SK-N-SH (cell line): ENCODE data around the gene GSDMA. TPM values are rescaled to one million over a fixed set of nuclear protein-coding genes. Genes with fewer than 3 reads are reported as not detected.

Experiments used
- CTCF ChIA-PET: fragments of 300-600, 350-600 bp; formaldehyde crosslinking; extraction: SDS; loops from one replicate; lab custom pipeline; 2021; lab: Yijun Ruan, JAX
- POLR2A ChIA-PET: fragments of 350-600 bp; sonication (Branson Sonifier 250); formaldehyde crosslinking; extraction: SDS; loops from one replicate; lab custom pipeline; 2020; ENCODE audit warnings: antibody characterized with exemption, inconsistent platforms; lab: Yijun Ruan, JAX
- DNase-seq: peaks from one replicate; pipeline ENCODE4 v3.0.0; 2012
- H2AFZ ChIP-seq: fragments of 200-600 bp; sonication (generic); 2 replicates; pipeline ENCODE4 v1.8.1; 2016; ENCODE audit warnings: antibody characterized with exemption, mild to moderate bottlenecking, low read depth
- H3F3A ChIP-seq: fragments of 200-600 bp; sonication (generic); replicated peaks from 2 replicates; pipeline ENCODE3; 2016; ENCODE audit warnings: antibody characterized with exemption, mild to moderate bottlenecking; ENCODE audit not compliant: insufficient read depth
- H3K27ac ChIP-seq, 2 experiments: fragments of 200-500 bp in 1 of 2; fragments of 200-600 bp in 1 of 2; sonication (Bioruptor generic) in 1 of 2; sonication (generic), shearing (Covaris generic) in 1 of 2; 2 replicates each; pipeline versions ENCODE4 v1.5.1 to v1.6.1; 2014 to 2016; ENCODE audit warnings: low read depth in 2 of 2, inconsistent platforms in 1 of 2, low read length in 1 of 2, mild to moderate bottlenecking in 1 of 2, mixed read lengths in 1 of 2
- H3K27me3 ChIP-seq: fragments of 200-600 bp; sonication (generic), shearing (Covaris generic); 2 replicates; pipeline ENCODE4 v1.6.1; 2016; ENCODE audit warnings: mixed run types; ENCODE audit not compliant: insufficient read depth
- H3K36me3 ChIP-seq, 2 experiments: fragments of 200-500 bp in 1 of 2; fragments of 200-600 bp in 1 of 2; sonication (Bioruptor generic) in 1 of 2; sonication (generic) in 1 of 2; replicated peaks in 1 of 2; 2 replicates each; pipeline versions ENCODE3 to v1.5.1; 2014 to 2016; ENCODE audit warnings: low read length in 1 of 2, mild to moderate bottlenecking in 1 of 2; ENCODE audit not compliant: insufficient read depth in 2 of 2, control insufficient read depth in 1 of 2
- H3K4me1 ChIP-seq, 2 experiments: fragments of 200-500 bp in 1 of 2; fragments of 200-600 bp in 1 of 2; sonication (Bioruptor generic) in 1 of 2; sonication (generic), shearing (Covaris generic) in 1 of 2; 2 replicates each; pipeline versions ENCODE4 v1.5.1 to v1.6.1; 2014 to 2016; ENCODE audit warnings: low read depth in 1 of 2, low read length in 1 of 2, mixed run types in 1 of 2; ENCODE audit not compliant: insufficient read depth in 2 of 2, control insufficient read depth in 1 of 2
- H3K4me2 ChIP-seq: fragments of 200-600 bp; sonication (generic), shearing (Covaris generic); 2 replicates; pipeline ENCODE4 v1.6.1; 2017; ENCODE audit warnings: mixed run types
- H3K4me3 ChIP-seq, 2 experiments: fragments of 200-500 bp in 1 of 2; fragments of 200-600 bp in 1 of 2; sonication (Bioruptor generic) in 1 of 2; sonication (generic), shearing (Covaris generic) in 1 of 2; 2 replicates each; pipeline versions ENCODE4 v1.5.1 to v1.8.1; 2014 to 2016; ENCODE audit warnings: low read depth in 2 of 2, inconsistent platforms in 1 of 2, low read length in 1 of 2, mild to moderate bottlenecking in 1 of 2, mixed read lengths in 1 of 2, moderate library complexity in 1 of 2
- H3K79me2 ChIP-seq: fragments of 200-600 bp; sonication (generic); 2 replicates; pipeline ENCODE4 v1.8.1; 2017; ENCODE audit warnings: mild to moderate bottlenecking; ENCODE audit not compliant: insufficient read depth
- H3K9ac ChIP-seq: fragments of 200-600 bp; sonication (generic); 2 replicates; pipeline ENCODE4 v1.6.1; 2017; ENCODE audit warnings: mixed run types
- H3K9me2 ChIP-seq: fragments of 200-600 bp; sonication (generic); 2 replicates; pipeline ENCODE4 v1.6.1; 2017; ENCODE audit warnings: mixed run types
- H3K9me3 ChIP-seq: fragments of 200-600 bp; sonication (generic); 2 replicates; pipeline ENCODE4 v1.6.1; 2017; ENCODE audit warnings: mixed run types, mild to moderate bottlenecking, moderate library complexity
- H4K20me1 ChIP-seq: fragments of 200-600 bp; sonication (generic); 2 replicates; pipeline ENCODE4 v1.6.1; 2017; ENCODE audit warnings: mild to moderate bottlenecking, mixed run types; ENCODE audit not compliant: insufficient read depth
- CHD2 ChIP-seq: fragments of 150-350 bp; IDR thresholded peaks from 2 replicates; pipeline ENCODE4 v1.6.1; 2018; ENCODE audit warnings: low read length; ENCODE audit not compliant: partially characterized antibody
- ELF1 ChIP-seq: IDR thresholded peaks from 2 replicates; pipeline ENCODE4 v1.4.0; 2012
- EZH2phosphoT487 ChIP-seq: fragments of 200-600 bp; sonication (generic); IDR thresholded peaks from 2 replicates; pipeline ENCODE4 v1.6.1; 2017; ENCODE audit warnings: low read depth, mixed run types, mild to moderate bottlenecking, antibody characterized with exemption, moderate library complexity, borderline replicate concordance
- FOSL2 ChIP-seq: IDR thresholded peaks from 2 replicates; pipeline ENCODE4 v1.4.0; 2012; ENCODE audit warnings: low read depth, mild to moderate bottlenecking, moderate library complexity, borderline replicate concordance
- FOXJ3 ChIP-seq: sonication (generic); formaldehyde crosslinking; IDR thresholded peaks from 2 replicates; pipeline ENCODE4 v1.5.1; 2020; ENCODE audit warnings: mild to moderate bottlenecking, missing genetic modification reagents
- IRF3 ChIP-seq: fragments of 150-350 bp; IDR thresholded peaks from 2 replicates; pipeline ENCODE4 v1.6.1; 2016; ENCODE audit warnings: mild to moderate bottlenecking, low read depth, low read length
- MXI1 ChIP-seq: IDR thresholded peaks from 2 replicates; pipeline ENCODE4 v1.6.1; 2012; ENCODE audit warnings: mild to moderate bottlenecking, low read depth, low read length, improper control_type of control experiment
- NFIC ChIP-seq: IDR thresholded peaks from 2 replicates; pipeline ENCODE4 v1.4.0; 2012; ENCODE audit warnings: borderline replicate concordance
- NRF1 ChIP-seq: IDR thresholded peaks from 2 replicates; pipeline ENCODE4 v1.6.1; 2012; ENCODE audit warnings: low read depth, mild to moderate bottlenecking, low read length
- RCOR1 ChIP-seq: fragments of 150-350 bp; IDR thresholded peaks from 2 replicates; pipeline ENCODE4 v1.6.1; 2017; ENCODE audit warnings: antibody characterized with exemption, low read length
- REST ChIP-seq: IDR thresholded peaks from 2 replicates; pipeline ENCODE4 v1.6.1; 2012; ENCODE audit warnings: mild to moderate bottlenecking, low read depth, low read length, moderate library complexity
- SIN3A ChIP-seq: IDR thresholded peaks from 2 replicates; pipeline ENCODE4 v1.6.1; 2012; ENCODE audit warnings: low read depth, mild to moderate bottlenecking, low read length, moderate library complexity, borderline replicate concordance
- ZBTB33 ChIP-seq: IDR thresholded peaks from 2 replicates; pipeline ENCODE4 v1.4.0; 2012; ENCODE audit warnings: low read depth, borderline replicate concordance
- WGBS: methylation state at CpG from one replicate; pipeline ENCODE4 v1.1.6; 2017; ENCODE audit warnings: low lambda C conversion rate; 5-methylcytosine and 5-hydroxymethylcytosine counted together
- polyA plus RNA-seq, 3 experiments: library from polyadenylated mRNA; depleted of rRNA; stranded (reverse); fragments of >200 nt; gene quantifications; 2 replicates each; pipeline ENCODE4 v1.2.3, GENCODE V29; 2012

The GSDMA gene
- polyA plus RNA-seq, 1 of the 3 experiments (the other 2 are of a cell fraction): not detected

GRCh38 chr17:39925282-39926134 is 37.3 kb upstream of the GSDMA start:
- Histone ChIP-seq H3K9me2 (no peaks in the 10 kb centered on the region), H2AFZ (no peak overlapping the region), H3K4me2 (peak overlapping the region; percentile 96), H3K9ac (0 out of 2 replicates have a peak overlapping the region, but pooled peaks have one; percentile 86), H3K79me2 (peaks cover 37% of the 10 kb centered on the region), H3K4me3 (no peak overlapping the region; a peak in 1 of 4 replicates), H3K36me3 (peaks cover 9 to 37% of the 10 kb centered on the region in 2 experiments), H3K4me1 (peaks cover 8 to 32% of the 10 kb centered on the region in 2 experiments; a peak in 3 of 4 replicates), H3K27me3 (no peaks in the 10 kb centered on the region), H3K9me3 (no peaks in the 10 kb centered on the region), H4K20me1 (peaks cover 37% of the 10 kb centered on the region), H3F3A (peaks cover 24% of the 10 kb centered on the region), H3K27ac (no peak overlapping the region; a peak in 1 of 4 replicates)
- 93% methylated on average over 9 of the region's 11 CpGs for WGBS
- ChIA-PET POLR2A (no interaction called here), CTCF (interaction anchor here (1.9 to 3.4 kb wide), 2 partner anchors 9 to 14 kb away, joined by 5 to 20 read pairs; no protein-coding TSS in a partner anchor)
- DNase-seq: no peak
- TF ChIP-seq NFIC: no peak
- TF ChIP-seq REST: no peak
- no peak for TF ChIP-seq EZH2phosphoT487
- TF ChIP-seq RCOR1: no peak
- no peak for TF ChIP-seq IRF3
- TF ChIP-seq NRF1: no peak
- TF ChIP-seq SIN3A: no peak
- no peak for TF ChIP-seq ZBTB33
- no peak for TF ChIP-seq MXI1
- no peak for TF ChIP-seq FOXJ3 (CRISPR knock-in tag)
- TF ChIP-seq ELF1: no peak
- no peak for TF ChIP-seq CHD2
- no peak for TF ChIP-seq FOSL2
